Uterus (tissue), 2 donors: Measurements from ENCODE around the gene PLEKHA7.

ENCODE experiments used
- POLR2A ChIP-seq, 2 donors: fragments of 450-650 bp; IDR thresholded peaks; one replicate each; pipeline ENCODE4 v1.6.1; 2016; ENCODE audit warnings: antibody characterized with exemption in 2 of 2, mild to moderate bottlenecking in 1 of 2, moderate library complexity in 1 of 2
- TF ChIP-seq, protein P1 (sequence below), 4 experiments: fragments of 200-600 bp in 2 of 4; fragments of 450-650 bp in 2 of 4; sonication (generic) in 2 of 4; IDR thresholded peaks; one replicate each; pipeline ENCODE4 v1.5.1; 2016 to 2019; ENCODE audit warnings: antibody characterized with exemption in 4 of 4, mild to moderate bottlenecking in 2 of 4, moderate library complexity in 1 of 4

DNA sequence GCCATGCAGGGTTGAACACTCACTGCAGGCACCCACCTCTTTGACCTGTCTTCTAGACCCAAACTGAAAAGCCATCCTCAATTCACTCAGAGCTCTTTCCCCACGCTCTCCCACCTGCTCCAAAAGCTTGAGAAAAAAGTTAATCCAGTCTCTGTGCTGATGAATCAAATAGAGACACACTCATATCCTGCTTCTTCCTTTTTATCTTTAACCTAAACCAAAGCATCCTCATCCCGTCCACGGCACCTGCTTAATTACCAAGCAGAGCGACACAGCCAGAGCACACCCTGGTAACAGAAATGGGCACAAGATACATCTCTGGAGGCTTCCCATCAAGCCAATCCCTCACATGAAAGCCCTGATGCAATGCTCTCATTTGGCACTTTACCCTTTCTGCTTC lies 102.6 kb downstream of the PLEKHA7 start:
- TF ChIP-seq, protein P1, sequence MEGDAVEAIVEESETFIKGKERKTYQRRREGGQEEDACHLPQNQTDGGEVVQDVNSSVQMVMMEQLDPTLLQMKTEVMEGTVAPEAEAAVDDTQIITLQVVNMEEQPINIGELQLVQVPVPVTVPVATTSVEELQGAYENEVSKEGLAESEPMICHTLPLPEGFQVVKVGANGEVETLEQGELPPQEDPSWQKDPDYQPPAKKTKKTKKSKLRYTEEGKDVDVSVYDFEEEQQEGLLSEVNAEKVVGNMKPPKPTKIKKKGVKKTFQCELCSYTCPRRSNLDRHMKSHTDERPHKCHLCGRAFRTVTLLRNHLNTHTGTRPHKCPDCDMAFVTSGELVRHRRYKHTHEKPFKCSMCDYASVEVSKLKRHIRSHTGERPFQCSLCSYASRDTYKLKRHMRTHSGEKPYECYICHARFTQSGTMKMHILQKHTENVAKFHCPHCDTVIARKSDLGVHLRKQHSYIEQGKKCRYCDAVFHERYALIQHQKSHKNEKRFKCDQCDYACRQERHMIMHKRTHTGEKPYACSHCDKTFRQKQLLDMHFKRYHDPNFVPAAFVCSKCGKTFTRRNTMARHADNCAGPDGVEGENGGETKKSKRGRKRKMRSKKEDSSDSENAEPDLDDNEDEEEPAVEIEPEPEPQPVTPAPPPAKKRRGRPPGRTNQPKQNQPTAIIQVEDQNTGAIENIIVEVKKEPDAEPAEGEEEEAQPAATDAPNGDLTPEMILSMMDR (IDR thresholded peaks at IDR 0.05), result no peak
- no peak for TF ChIP-seq POLR2A (IDR thresholded peaks at IDR 0.05)
